GM12878 (cell line): Measurements from ENCODE around the gene GYG2.

Experiments used
- BACH1 ChIP-seq: fragments of 450-650 bp; IDR thresholded peaks from 2 replicates; pipeline ENCODE4 v1.6.1; 2017; ENCODE audit warnings: mild to moderate bottlenecking, borderline replicate concordance
- CHD4 ChIP-seq: fragments of 200-600 bp; sonication (generic); IDR thresholded peaks from 2 replicates; pipeline ENCODE4 v1.6.1; 2016; ENCODE audit warnings: mild to moderate bottlenecking
- CTCF ChIP-seq, 3 experiments: IDR thresholded peaks in 2 of 3; conservative IDR thresholded peaks in 1 of 3; 2 replicates each; pipeline ENCODE4 v1.5.1; 2011; ENCODE audit warnings: low read depth in 3 of 3, low read length in 3 of 3, mild to moderate bottlenecking in 3 of 3, control low read depth in 2 of 3, moderate library complexity in 2 of 3, inconsistent platforms in 1 of 3, mixed read lengths in 1 of 3; ENCODE audit not compliant: control insufficient read depth in 2 of 3, insufficient read depth in 1 of 3; ENCODE audit errors: extremely low read depth in 1 of 3
- E4F1 ChIP-seq: fragments of 450-650 bp; IDR thresholded peaks from 2 replicates; pipeline ENCODE4 v1.6.1; 2018; ENCODE audit warnings: borderline replicate concordance, mild to moderate bottlenecking; ENCODE audit not compliant: partially characterized antibody
- EP300 ChIP-seq, 2 experiments: fragments of 150-350 bp in 1 of 2; IDR thresholded peaks; 2 replicates each; pipeline ENCODE4 v1.6.1; 2011 to 2012; ENCODE audit warnings: low read depth in 2 of 2, low read length in 2 of 2, borderline replicate concordance in 1 of 2, improper control_type of control experiment in 1 of 2, inconsistent platforms in 1 of 2; ENCODE audit not compliant: control insufficient read depth in 1 of 2
- EZH2 ChIP-seq: IDR thresholded peaks from 2 replicates; pipeline ENCODE4 v1.6.1; 2012; ENCODE audit warnings: low read depth, mild to moderate bottlenecking, control low read depth, inconsistent platforms, low read length, borderline replicate concordance; ENCODE audit not compliant: control insufficient read depth
- MXI1 ChIP-seq: fragments of 150-350 bp; IDR thresholded peaks from 2 replicates; pipeline ENCODE4 v1.6.1; 2011; ENCODE audit warnings: low read depth, mild to moderate bottlenecking, inconsistent platforms, low read length, improper control_type of control experiment
- MYC ChIP-seq: IDR thresholded peaks from 2 replicates; pipeline ENCODE4 v1.6.1; 2011; ENCODE audit warnings: mild to moderate bottlenecking, low read length, moderate library complexity, inconsistent platforms; ENCODE audit not compliant: insufficient read depth, insufficient replicate concordance, insufficient read length, severe bottlenecking
- NKRF ChIP-seq: fragments of 450-650 bp; conservative IDR thresholded peaks from 2 replicates; pipeline ENCODE4 v1.6.1; 2017; ENCODE audit warnings: mild to moderate bottlenecking, moderate library complexity
- POLR2A ChIP-seq: IDR thresholded peaks from 2 replicates; pipeline ENCODE4 v1.6.1; 2011; ENCODE audit warnings: low read depth, mild to moderate bottlenecking, low read length
- POLR2AphosphoS5 ChIP-seq: IDR thresholded peaks from 2 replicates; pipeline ENCODE4 v1.6.1; 2011; ENCODE audit warnings: mild to moderate bottlenecking, low read length, inconsistent platforms
- RAD21 ChIP-seq: IDR thresholded peaks from 2 replicates; pipeline ENCODE4 v1.6.1; 2011; ENCODE audit warnings: mild to moderate bottlenecking, low read depth, low read length, moderate library complexity; ENCODE audit not compliant: insufficient read depth
- SP1 ChIP-seq: IDR thresholded peaks from one replicate; pipeline ENCODE4 v1.6.1; 2011; ENCODE audit warnings: low read depth, low read length
- TAF1 ChIP-seq: IDR thresholded peaks from 2 replicates; pipeline ENCODE4 v1.6.1; 2011; ENCODE audit warnings: mild to moderate bottlenecking, low read depth, low read length, borderline replicate concordance

- TF ChIP-seq CTCF (IDR thresholded peaks at IDR 0.05 in 2 of 3, conservative IDR thresholded peaks at IDR 0.05 in 1 of 3; ENCODE audit: control insufficient read depth in 2 of 3, extremely low read depth in 1 of 3, insufficient read depth in 1 of 3, low read depth in 3 of 3, low read length in 3 of 3) (no peak), EP300 (IDR thresholded peaks at IDR 0.05; ENCODE audit: borderline replicate concordance in 1 of 2, control insufficient read depth in 1 of 2, low read depth in 2 of 2, low read length in 2 of 2) (no peak), POLR2AphosphoS5 (no peak), CHD4 (no peak), BACH1 (no peak), MXI1 (no peak), RAD21 (no peak), NKRF (no peak), E4F1 (no peak), MYC (no peak), EZH2 (no peak), TAF1 (no peak), POLR2A (no peak), SP1 (no peak)
Measured at GRCh38 chrX:2840961-2841360, 12.2 kb downstream of the GYG2 start.
